Measurements from ENCODE around the gene PEX16.

The PEX16 gene

DNA sequence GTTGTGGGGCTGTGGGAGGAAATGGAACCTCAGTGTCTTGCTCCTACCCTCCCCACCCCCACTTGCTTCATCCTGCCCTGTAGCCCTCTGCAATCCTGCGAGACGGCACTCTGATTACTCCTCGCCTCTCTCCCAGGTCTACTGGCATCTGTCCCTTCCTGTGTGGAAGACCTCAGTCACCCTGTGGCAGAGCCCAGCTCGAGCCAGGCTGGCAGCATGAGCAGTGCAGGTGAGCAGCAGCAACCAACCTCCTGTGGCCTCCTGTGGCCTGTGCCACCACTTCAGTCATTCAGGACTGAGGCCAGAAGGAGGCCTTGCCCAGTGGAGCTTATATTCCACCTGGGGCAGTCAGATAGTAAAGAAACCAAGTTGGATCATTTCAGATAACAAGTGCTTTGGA is 47.0 kb downstream of the PEX16 start:
- DNase-seq (ENCODE audit: low read depth, low spot score), result no peak
- in situ Hi-C loops (cut with HindIII; ENCODE audit: low sequenced_read_pairs), result no loop called here
- H3K4me3 ChIP-seq (ENCODE audit: low read depth, low read length), result no peak overlapping the region
- TF ChIP-seq, protein P1, sequence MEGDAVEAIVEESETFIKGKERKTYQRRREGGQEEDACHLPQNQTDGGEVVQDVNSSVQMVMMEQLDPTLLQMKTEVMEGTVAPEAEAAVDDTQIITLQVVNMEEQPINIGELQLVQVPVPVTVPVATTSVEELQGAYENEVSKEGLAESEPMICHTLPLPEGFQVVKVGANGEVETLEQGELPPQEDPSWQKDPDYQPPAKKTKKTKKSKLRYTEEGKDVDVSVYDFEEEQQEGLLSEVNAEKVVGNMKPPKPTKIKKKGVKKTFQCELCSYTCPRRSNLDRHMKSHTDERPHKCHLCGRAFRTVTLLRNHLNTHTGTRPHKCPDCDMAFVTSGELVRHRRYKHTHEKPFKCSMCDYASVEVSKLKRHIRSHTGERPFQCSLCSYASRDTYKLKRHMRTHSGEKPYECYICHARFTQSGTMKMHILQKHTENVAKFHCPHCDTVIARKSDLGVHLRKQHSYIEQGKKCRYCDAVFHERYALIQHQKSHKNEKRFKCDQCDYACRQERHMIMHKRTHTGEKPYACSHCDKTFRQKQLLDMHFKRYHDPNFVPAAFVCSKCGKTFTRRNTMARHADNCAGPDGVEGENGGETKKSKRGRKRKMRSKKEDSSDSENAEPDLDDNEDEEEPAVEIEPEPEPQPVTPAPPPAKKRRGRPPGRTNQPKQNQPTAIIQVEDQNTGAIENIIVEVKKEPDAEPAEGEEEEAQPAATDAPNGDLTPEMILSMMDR (IDR thresholded peaks at IDR 0.05; ENCODE audit: low read depth, low read length), result no peak

DNA sequence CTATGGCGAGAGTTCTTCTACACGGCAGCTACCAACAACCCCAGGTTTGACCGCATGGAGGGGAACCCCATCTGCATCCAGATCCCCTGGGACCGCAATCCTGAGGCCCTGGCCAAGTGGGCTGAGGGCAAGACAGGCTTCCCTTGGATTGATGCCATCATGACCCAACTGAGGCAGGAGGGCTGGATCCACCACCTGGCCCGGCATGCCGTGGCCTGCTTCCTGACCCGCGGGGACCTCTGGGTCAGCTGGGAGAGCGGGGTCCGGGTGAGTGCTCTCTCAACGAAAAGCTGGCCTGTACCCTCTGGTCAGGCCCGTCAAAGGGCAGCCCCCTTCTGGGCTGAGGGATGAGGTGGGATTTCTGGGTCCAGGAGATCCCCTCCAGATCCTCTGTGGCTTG is 48.1 kb downstream of the PEX16 start:
- in situ Hi-C loops (cut with HindIII; ENCODE audit: low sequenced_read_pairs), result no loop called here
- H3K4me3 ChIP-seq (ENCODE audit: low read depth, low read length), result no peak overlapping the region
- TF ChIP-seq, protein P1 (IDR thresholded peaks at IDR 0.05; ENCODE audit: low read depth, low read length), result no peak
- DNase-seq (ENCODE audit: low read depth, low spot score), result no peak

DNA sequence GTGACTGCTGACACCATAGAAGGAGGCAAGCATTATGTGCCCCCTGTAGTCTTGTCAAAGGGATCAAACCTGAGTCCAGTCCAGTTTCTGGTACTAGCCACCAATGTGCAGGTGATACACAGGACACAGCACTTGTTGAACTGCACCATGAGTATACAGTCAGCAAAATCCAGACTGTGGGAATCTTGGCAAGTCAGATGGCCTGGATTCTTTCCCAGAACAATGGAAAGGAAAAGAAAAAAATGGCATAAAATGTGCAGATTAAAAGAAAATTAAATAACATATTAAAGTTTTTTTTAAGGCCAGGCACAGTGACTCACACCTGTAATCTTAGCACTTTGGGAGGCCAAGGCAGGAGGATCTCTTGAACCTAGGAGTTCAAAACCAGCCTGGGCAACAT is 53.6 kb downstream of the PEX16 start:
- H3K4me3 ChIP-seq (ENCODE audit: low read depth, low read length), result no peak overlapping the region
- in situ Hi-C loops (cut with HindIII; ENCODE audit: low sequenced_read_pairs), result no loop called here
- TF ChIP-seq, protein P1 (IDR thresholded peaks at IDR 0.05; ENCODE audit: low read depth, low read length), result no peak
- DNase-seq (ENCODE audit: low read depth, low spot score), result no peak

DNA sequence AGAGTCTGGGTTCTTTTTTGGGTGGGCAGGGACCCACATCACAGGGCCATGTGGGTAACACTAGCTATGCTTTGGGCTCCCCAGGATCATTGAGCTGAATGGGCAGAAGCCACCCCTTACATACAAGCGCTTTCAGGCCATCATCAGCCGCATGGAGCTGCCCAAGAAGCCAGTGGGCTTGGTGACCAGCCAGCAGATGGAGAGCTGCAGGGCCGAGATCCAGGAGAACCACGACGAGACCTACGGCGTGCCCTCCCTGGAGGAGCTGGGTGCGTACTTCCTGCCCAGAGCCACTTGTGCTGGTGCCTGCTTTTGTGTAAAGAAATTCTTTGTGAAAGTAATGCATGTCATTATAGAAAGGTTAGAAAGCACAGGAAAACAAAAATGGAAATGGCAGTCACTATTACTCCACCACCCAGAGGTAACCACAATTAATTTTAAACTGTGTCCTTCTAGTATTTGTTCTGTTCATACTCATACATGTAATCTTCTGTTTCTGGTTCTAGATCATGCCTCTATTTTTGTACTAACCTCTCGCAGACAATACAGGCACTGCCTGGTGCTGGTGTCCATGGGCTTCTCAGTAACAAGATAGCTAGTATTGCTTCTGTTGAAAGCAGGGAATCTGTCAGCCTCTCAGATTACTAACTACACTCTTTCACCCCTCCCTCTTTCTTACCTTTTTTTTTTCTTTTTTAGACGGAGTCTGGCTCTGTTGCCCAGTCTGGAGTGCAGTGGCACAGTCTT is 56.7 kb downstream of the PEX16 start:
- TF ChIP-seq, protein P1 (IDR thresholded peaks at IDR 0.05; ENCODE audit: low read depth, low read length), result no peak
- H3K4me3 ChIP-seq (ENCODE audit: low read depth, low read length), result no peak overlapping the region
- no peak for DNase-seq (ENCODE audit: low read depth, low spot score)
- in situ Hi-C loops (cut with HindIII; ENCODE audit: low sequenced_read_pairs), result no loop called here

DNA sequence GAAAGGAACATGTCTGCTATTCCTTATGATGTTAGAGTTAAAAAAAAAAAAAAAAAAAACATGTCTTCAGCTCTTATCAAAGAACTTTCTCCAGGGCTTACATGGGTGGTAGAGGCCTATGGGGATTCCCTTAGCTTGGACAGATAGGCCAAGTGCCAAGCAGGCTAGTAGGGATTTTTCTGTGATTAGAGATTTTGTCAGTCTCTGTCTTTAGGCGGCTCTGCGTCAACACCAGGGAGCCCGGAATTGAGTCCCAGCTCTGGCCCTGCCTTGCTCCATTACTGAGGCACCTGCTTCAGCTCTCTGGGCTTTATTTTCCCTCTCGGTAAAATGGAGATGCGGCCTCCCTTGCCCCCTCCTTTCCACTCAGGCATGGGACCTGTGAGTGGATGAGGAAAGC is 57.3 kb downstream of the PEX16 start:
- no peak for DNase-seq (ENCODE audit: low read depth, low spot score)
- in situ Hi-C loops (cut with HindIII; ENCODE audit: low sequenced_read_pairs), result no loop called here
- H3K4me3 ChIP-seq (ENCODE audit: low read depth, low read length), result no peak overlapping the region
- TF ChIP-seq, protein P1 (IDR thresholded peaks at IDR 0.05; ENCODE audit: low read depth, low read length), result no peak
